GM12875 (cell line): Measurements from ENCODE around the gene ZBTB34.
"Not testable (repeated sequence)": the region's sequence is repeated elsewhere in the genome, so short reads cannot be mapped to it uniquely, and the experiment has no call there.

Source experiments
- H3K4me3 ChIP-seq: one replicate; pipeline ENCODE4 v1.5.1; 2011; ENCODE audit warnings: low read depth, low read length, control low read depth
- CTCF ChIP-seq: IDR thresholded peaks from 2 replicates; pipeline ENCODE4 v1.5.1; 2011; ENCODE audit warnings: low read depth, mild to moderate bottlenecking, control low read depth, inconsistent platforms, low read length, moderate library complexity, borderline replicate concordance; ENCODE audit not compliant: insufficient read depth

The ZBTB34 gene

GRCh38 chr9:126822873-126823272, 37.6 kb upstream of the ZBTB34 start:
- no peak overlapping the region for H3K4me3 ChIP-seq
- no peak for TF ChIP-seq CTCF

GRCh38 chr9:126824052-126824451, 36.4 kb upstream of the ZBTB34 start:
- not testable (repeated sequence) for H3K4me3 ChIP-seq

- TF ChIP-seq CTCF = no peak
Observed at GRCh38 chr9:126827227-126827626, 33.2 kb upstream of the ZBTB34 start.

GRCh38 chr9:126829035-126829434, 31.4 kb upstream of the ZBTB34 start:
- TF ChIP-seq CTCF = no peak
- H3K4me3 ChIP-seq = no peak overlapping the region

More at GRCh38 chr9:126827227-126827626, 33.2 kb upstream of the ZBTB34 start:
- no peak overlapping the region for H3K4me3 ChIP-seq

GRCh38 chr9:126830827-126831226, 29.6 kb upstream of the ZBTB34 start:
- no peak for TF ChIP-seq CTCF
- no peak overlapping the region for H3K4me3 ChIP-seq

GRCh38 chr9:126832440-126832839, 28.0 kb upstream of the ZBTB34 start:
- no peak for TF ChIP-seq CTCF
- H3K4me3 ChIP-seq = no peak overlapping the region

GRCh38 chr9:126833020-126833419, 27.4 kb upstream of the ZBTB34 start:
- no peak overlapping the region for H3K4me3 ChIP-seq
- TF ChIP-seq CTCF = no peak
